DMS153 (cell line): ENCODE data around the gene FAM168A.
"Not testable (repeated sequence)": the region's sequence is repeated elsewhere in the genome, so short reads cannot be mapped to it uniquely, and the experiment has no call there.

Source experiments
- DNase-seq: peaks from one replicate; lab custom pipeline; 2025; lab: John Stamatoyannopoulos, UW

The FAM168A gene

DNA sequence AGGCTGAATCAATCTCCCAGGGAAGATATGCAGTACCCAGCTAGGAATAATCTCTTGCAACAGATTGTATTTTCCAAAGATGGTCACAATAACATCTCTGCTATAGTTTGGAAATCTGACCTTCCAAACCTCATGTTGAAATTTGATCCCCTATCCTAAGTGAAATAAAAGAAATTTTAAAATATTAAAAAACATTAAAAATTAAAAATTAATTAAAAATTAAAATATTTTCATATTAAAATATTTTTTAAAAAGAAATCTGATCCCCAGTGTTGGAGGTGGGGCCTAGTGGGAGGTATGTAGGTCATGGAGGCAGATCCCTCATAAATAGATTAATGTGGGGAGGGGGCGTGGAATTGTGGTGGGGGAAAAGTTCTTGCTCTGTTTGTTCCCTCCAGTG, 79.7 kb downstream of the FAM168A start:
- no peak for DNase-seq

DNA sequence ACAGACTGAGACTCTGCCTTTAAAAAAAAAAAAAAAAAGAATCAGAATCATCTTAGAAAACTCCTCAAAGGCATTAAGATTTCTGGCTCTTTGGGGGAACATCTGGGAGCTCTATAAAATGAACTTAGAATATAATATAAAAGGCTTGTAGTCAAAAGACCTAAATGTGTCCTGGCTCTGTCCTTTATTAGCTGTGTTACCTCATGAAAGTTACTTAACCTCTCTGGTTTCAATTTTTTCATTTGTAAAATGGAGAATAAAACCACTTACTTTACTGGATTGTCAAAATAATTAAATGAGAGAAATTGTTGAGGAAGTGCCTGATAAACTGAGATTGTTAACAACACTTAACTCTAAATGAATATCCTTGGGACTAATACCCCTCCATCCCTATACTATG, 81.8 kb downstream of the FAM168A start:
- no peak for DNase-seq

DNA sequence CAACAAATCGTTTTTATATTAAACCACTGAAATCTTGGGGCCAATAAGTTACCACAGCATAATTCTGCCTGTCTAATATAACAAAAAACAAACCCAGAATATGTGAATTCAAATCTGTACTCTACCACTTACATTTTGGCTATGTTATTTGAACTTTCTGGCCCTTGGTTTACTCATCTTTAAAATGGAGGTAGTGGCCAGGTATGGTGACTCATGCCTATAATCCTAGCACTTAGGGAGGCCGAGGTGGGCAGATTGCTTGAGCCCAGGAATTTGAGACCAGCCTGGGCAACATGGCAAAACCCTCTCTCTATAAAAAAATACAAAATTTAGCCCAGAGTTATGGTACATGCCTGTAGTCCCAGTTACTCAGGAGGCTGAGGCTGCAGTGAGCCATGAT, 84.2 kb downstream of the FAM168A start:
- no peak for DNase-seq

DNA sequence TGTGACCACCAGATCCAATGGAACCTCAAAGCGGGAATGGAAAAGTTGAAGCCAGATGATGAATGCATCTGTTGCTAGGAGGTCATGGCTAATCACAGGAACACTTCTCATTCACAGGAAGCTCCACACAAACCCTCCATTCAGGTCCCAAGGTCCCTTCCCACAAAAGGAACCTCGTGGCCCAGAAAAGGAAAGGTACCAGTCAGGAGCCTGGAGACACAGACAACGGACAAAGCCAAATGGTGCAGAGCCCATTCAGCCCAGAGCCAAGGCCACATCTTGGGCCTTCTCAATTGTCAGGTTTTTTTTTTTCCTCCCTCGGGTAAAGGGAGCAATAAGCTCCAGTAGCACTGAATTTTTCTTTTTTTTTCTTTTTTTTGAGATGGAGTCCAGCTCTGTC, 87.0 kb downstream of the FAM168A start:
- DNase-seq, result no peak

DNA sequence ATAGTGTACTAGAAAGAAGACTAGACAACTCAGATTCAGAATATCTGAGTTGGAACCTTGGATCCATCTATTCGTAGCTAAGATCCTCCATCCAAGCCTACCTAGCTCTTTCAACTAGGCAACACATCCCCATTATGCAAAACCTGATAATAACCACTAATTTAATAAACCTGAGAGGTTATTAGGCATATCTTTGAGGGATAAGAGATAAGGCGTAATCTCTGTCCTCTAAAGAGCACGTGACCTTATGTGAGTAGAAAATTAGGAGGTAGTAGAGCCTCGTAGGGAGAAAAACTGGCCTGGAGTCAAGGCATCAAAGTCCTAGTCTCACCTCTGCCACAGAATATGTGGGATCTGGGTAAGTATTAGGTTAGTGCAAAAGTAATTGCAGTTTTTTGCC, 87.8 kb downstream of the FAM168A start:
- no peak for DNase-seq

DNA sequence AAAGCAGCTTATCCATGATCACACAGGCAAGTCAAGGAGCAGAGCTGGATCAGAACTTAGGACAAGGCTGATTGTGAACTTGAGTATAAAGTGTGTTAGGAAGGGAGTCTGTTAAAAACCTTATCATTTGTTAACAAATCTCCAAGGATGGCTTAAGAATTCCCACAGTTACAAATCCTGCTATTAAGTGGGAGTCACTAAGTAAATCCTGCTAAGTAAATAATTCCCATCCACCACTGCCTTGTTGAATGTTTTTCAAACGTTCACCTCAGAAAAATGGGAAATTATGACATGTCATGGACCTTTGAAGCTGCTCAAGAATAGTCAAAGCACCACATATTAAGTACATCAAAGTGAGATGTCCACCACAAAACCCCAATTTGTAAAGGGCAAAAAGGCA, 88.7 kb downstream of the FAM168A start:
- DNase-seq, result no peak

DNA sequence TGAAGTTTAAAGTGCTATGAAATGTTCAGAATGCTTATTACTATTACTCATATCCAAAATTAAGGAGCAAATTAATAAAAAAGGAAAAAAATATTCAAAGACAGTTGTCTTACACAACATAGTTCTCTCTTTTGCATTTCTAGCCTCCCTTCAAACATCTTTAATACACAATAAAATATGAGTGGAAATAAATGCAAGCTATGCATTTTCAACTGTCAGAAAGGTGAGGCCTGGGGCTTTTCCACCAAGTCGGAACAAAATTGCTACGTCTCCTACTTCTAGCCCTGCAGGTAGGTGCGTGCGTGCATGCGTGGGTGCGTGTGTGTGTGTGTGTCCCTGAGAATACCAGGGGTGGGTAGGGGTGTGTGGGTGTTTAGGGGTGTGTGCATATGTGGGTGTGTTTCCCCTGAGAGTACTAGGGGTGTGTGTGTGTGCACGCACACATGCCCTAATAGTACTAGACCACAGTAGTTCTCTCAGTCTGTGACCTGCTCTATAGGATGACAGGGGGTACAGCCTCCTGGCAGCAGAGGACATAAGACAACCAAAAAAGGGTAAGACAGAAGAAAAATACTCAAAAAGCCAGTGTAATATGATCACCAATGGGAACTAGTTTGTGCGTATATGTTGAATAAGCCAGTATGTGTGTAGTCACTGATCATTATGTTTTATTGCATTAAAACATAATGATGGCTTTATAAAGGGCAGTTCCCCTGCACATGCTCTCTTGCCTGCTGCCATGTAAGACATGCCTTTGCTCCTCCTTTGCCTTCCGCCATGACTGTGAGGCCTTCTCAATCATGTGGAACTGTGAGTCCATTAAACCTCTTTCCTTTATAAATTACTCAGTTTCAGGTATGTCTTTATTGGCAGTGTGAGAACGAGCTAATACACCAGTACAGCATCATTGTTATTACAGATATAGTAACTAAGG, 89.4 kb downstream of the FAM168A start:
- no peak for DNase-seq

DNA sequence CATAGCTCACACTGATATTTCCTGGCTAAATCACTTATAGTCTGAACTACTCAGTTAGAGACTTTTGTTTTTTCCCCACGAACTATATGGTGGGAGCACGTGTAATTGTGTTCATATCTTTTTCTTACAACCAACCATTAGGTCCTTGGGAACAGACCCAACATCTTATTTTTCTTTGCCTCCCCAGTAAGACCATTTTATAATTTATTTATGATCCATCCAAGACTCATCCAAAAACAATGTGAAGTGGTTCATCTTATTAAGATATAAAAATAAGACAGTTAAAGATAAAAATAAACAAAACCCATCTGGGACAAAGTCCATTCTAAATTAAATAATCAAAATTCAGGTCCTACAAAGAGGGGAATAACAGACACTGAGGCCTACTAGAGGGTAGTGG, 90.8 kb downstream of the FAM168A start:
- no peak for DNase-seq

DNA sequence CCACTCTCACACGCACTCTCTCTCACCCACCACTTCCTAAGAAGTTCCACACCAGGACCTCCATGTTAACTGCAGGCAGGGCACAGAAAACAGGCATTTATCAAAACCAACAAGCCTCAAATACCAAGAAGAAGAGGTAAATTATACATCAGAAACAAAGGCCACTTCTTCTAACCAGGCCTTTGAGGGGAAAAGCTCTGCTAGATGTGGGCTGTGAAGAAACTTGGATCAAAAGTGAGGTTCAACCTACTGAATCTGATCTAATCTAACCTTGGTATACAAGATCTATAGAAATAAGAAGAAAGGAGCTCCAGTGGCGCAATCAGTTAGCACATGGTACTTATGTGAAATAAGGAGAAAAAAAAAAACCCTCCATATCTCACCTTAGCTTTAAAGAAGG, 91.9 kb downstream of the FAM168A start:
- DNase-seq, result no peak

DNA sequence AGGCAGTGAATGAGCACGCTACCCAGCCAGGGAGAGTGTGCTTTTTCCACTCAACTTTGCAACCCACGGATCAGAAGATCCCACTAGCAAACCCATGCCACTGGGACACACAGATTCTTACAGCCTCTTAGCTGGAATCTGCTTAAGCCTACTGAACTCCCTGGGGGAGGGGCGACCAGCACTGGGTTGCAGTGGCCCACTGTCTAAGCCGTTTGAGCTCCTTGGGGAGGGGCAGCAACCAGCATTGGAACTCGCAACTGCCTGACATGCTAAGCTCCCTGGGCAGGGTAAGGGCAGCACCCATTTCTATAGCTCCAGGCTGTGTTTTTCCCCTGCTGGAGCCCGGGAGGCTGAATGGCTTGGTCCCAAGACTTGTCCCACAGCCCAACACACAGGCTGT, 99.6 kb downstream of the FAM168A start:
- DNase-seq, result no peak

DNA sequence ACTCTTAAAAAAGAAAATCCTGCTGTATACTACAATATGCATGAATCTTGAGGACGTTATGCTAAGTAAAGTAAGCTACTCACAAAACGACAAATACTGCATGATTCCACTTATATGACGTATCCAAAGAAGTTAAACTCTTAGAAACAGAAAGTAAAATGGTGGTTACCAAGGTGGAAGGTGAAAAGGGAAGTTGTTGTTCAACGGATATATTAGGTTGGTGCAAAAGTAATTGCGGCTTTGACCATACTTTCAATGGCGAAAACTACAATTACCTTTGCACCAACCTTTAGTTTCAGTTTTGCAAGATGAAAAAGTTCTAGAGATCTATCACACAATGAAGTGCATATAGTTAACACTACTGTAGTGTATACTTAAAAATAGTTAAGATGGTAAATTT, 101.8 kb downstream of the FAM168A start:
- no peak for DNase-seq

DNA sequence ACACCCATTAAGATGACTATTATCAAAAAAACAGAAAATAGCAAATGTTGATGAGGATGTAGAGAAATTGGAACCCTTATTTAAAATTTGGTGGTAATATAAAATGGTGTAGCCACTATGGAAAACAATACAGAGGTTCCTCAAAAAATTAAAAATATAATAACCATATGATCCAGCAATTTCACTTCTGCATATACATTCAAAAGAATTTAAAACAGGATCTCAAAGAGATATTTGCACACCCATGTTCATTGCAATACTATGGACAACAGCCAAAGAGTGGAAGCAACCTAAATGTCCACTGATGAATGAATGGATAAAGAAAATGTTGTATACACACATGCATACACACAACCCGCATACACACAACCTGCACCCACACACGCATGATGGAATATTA, 102.2 kb downstream of the FAM168A start:
- no peak for DNase-seq

DNA sequence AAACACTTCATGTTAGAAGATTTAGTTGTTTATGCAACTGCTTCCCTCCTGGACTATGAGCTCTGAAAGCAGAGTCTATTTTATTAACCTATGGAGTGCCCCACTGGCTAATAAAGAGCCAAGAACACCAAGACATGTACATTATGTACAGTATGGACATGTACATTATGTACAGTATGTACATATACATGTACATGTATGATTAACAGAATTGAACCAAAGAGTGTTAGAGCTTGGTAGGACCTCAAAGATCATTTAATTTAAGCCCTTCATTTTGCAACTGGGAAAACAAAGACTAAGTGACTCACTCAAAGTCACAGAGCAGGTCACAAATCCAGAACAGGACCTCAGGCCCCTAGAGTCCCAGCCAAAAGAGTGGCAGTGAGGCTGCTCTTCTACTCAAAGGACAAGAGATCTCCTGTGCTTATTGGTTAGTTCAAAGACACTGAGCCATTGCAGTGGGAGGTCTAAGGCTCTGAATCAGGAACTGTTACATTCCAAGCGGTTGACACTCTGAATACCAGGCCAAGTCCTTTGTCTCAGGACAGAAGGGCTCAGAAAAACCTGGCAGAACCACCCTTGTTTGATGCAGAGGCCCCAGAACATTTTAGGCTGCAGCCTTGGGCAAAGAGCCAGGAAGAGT, 103.8 kb downstream of the FAM168A start:
- no peak for DNase-seq

DNA sequence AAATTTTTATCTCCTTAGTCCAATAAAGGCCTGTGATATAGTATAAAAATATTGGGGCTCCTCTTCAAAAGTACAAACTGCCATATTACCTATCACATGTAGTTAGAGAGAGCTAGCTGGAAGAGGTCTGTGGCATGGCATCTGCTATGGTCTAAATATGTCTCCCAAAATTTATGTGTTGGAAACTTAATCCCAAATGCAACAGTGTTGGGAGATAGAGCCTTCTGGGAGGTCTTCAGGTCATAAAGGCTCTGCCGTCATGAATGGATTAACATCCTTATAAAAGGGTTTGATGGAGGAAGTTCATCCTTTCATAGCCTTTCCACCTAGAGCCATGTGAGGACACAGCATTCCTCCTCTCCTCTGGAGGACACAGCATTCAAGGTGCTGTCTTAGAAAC, 116.3 kb downstream of the FAM168A start:
- no peak for DNase-seq

DNA sequence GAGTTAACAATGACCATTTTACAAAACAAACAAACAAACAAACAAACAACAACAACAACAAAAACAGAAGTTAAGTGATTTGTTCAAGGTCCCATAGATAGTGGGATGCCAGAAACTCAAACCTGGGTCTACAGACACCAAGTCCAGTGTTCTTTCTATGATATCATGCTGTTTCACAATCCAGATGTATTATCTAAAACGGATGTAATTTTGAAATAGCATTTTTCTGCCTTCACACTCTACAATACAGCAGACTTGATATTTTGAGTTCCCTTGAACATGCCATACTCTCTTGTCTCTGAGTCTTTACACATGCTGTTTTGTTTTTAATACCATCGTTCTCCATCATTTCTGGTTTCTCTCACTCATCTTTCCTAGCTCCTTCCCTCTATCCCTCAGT, 117.2 kb downstream of the FAM168A start:
- no peak for DNase-seq

DNA sequence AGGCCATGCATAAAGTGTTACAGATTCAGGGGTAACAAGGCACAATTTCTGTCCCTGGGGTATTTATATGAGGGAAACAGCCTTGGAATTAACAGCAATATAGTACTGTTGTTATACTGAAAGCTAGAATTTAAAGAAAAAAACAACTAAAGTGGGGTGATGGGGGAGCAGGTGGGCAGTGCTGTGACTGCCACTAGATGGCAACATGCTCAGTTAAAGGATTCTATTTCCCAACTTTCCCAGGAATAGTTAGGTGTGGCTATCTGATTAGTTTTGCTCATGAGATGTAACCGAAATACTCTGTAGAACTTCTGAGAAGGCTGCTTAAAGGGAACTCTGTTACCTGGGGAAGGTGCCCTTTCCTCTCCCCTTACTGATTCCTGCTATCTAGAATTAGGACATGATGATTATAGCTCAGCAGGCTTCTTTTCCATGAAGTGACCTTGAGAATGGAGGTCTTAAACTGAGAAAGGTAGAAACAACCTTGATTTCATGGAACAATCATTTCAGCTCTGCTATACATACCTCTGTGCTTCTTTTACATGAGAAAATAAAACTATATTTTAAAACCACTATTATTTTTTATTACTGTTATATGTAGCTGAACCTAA, 119.1 kb downstream of the FAM168A start:
- DNase-seq, result no peak

DNA sequence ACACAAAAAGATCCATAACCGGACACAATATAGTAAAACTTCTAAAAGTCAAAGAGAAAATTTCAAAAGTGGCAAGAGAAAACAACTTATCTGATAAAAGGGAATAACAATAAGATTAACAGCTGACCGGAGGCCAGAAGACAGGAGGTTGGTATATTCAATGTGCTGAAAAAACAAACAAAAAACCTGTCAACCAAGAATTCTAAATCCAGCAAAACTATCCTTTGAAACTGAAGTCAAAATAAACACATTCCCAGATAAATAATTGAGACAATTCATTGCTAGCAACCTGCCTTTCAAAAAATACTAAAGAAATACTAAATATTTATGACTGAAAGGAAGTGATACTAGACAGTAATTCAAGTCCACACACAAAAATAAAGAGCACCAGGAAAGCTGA, 120.4 kb downstream of the FAM168A start:
- DNase-seq, result no peak

DNA sequence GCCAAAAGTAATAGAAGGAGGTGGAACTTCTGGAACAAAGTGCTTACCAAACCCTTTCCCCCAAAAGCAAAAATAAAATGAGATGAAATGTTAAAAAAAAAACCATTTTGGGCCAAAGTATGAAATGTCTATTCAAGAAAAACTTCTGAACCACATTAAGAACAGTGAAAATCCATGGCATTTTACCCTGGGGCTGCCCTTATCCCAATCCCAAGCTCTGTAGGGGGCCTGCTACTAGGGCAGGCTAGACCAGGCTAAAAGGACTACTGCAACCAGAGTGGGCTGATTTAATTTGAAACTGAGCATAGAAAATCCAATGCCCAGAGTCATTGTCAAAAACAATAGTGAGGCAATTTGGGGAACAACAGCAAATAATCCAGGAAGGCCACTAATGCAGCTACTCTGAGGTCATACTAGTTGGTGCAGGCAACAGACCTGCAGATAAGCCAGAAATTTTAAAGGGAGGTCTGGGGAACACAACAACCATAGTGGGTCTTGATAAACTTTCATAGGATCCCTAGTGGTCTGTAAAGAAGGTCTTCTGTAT, 122.3 kb downstream of the FAM168A start:
- no peak for DNase-seq

DNA sequence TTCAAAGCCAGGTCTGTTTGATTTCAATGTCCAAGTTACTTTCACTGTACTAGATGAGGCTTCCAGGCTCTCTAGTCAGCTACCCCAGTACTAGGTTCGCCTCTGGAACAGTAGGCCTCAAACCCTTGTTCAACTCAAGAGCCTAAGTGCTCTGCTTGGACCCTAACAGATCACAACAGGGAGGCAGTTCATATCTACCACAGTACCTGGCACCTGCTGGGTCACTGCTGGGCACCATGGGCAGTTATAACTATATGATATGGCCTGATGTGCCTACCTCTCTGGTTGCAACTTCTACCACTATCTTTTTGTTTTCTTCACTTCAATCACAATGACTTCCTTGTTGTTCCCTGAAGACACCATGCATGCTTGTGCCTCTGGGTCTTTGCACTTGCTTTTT, 124.7 kb downstream of the FAM168A start:
- no peak for DNase-seq

DNA sequence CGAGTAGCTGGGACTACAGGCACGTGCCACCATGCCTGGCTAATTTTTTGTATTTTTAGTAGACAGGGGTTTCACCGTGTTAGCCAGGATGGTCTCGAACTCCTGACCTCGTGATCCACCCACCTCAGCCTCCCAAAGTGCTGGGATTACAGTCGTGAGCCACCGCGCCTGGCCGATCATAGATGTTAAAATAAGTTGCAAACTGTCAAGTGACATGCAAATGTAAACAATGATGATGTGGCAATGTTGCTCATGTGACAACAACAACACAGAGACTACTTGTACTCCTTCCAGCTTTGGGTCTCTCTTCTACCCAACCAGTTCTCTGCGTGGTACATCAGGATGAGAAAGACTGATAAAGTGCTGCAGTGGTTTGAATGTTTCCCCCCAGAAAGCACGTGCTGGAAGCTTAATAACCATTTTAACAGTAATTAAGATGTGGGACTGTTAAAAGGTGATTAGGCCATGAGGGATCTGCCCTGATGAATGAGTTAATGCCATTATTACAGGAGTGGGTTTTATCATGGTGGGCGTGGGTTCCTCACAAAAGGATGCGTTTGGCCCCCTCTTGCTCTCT, 127.8 kb downstream of the FAM168A start:
- not testable (repeated sequence) for DNase-seq

DNA sequence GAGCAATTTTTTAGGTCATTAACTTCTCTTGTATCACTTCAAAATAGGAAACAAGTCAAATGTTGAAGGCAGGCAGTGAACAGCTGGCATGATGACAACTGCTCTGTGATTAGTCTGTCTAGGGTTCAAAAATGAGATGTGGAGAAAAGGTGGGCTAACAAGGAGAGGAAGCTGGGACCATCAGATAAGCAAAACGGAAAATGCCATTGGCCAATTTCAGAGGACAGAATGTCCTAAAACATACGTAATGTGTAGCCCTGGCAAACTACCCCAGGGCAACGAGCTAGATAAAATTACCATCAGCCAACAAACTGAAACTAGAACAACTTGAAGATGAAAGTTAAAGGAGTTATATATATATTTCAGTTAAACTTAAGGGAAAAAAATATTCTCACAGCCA, 128.5 kb downstream of the FAM168A start:
- no peak for DNase-seq

DNA sequence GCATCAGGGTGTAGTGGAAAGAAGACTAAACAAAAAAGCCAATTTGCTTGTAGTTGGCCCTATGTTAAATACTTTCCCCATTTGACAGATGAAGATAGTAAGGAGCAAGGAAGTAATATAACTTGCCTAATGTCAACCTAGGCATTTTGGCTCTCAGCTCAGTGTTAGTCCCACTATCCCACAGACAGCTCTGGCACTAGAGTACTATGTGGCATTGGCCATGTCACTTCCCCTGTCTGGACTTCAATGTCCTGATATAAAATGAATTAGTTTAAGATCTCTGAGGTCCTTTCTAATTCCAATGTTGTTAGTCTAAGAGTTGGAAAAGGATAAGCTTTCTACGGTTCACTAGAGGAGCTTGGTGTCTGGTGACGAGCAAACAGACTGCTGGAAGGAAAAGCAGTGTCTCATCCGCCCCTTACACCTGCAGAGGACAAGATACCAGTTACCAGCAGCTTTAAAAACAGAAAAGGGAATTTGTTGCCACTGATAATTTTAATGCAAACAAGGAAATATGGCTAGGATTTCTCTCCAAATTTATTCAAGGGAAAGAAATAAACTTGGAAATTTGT, 129.2 kb downstream of the FAM168A start:
- DNase-seq, result no peak
